Measurements from ENCODE around the gene JHY.

The JHY gene

DNA sequence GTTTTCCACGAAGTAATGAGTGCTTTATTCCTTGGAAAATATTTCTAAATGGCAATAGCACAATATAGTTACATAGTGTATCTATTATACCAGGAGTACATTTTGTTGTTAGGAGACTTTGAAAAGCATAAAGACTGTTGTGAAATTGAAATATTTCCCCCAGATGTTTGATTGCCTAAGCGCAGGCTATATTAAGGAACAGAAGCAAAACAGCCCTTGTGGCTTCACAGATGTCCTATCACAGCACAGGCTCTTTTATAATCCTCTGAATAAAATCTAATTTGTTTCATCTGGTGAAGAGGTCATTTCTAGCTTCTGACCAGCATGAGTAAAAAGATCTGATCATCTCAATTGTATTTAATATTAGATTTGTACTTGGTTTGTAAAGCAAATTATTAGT is 50.9 kb downstream of the JHY start:
- in situ Hi-C loops (cut with HindIII; ENCODE audit: low sequenced_read_pairs), result no loop called here

DNA sequence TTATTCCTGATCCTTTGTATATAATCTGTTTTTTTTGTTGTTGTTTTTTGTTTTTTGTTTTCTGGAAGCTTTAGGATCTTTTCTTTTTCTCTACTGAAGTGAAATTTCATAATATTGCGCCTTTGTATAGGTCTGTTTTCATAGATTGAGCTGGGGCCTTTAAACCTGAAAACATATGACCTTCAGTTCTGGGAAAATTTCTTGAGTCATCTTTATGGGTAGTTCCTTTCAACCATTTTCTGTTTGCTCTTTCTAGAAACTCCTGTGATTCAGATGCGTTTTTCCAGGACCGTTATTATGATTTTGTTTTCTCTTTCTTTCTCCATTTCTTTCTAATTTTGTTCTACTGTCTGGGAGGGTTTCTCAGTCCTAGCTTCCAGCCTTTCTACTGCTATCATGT is 55.4 kb downstream of the JHY start:
- in situ Hi-C loops (cut with HindIII; ENCODE audit: low sequenced_read_pairs), result no loop called here

DNA sequence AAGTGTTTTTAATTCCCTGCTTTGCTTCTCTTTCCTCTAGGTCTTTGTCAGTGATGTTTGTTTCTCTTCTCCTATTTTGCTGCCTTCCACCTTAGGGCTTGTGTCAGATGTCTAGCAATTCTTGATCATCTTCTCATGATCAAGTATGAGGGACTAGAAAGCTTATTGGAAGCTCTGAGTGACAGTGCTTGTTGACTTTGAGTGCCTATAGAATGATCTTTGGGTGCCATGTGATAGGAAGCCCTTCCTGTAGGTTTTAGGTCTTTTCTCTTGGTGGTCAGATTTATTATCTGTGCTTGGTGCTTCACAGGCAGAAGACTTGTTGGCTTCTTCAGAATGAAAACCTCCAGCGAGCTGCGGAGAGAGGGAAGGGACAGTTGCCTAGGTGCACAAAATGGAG is 56.0 kb downstream of the JHY start:
- in situ Hi-C loops (cut with HindIII; ENCODE audit: low sequenced_read_pairs), result no loop called here

DNA sequence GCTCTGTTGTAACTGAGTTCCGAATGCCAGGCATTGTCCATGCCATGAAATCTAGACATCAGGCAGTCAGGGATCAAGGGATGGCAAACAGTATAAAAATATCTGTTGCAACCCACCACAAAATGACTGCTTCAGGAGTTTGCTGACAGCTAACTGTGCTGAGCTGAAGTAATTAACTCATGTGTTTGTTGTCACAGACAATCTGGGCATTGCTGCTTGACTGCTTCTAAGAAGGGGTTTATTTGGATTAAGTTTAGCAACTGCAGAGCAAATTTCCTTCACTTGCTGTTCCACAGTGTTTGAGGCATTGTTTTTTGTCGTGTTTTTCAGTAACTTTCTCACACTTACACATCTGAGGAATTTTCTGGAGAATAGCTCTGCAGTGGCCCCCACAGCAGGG is 68.7 kb downstream of the JHY start:
- in situ Hi-C loops (cut with HindIII; ENCODE audit: low sequenced_read_pairs), result no loop called here

DNA sequence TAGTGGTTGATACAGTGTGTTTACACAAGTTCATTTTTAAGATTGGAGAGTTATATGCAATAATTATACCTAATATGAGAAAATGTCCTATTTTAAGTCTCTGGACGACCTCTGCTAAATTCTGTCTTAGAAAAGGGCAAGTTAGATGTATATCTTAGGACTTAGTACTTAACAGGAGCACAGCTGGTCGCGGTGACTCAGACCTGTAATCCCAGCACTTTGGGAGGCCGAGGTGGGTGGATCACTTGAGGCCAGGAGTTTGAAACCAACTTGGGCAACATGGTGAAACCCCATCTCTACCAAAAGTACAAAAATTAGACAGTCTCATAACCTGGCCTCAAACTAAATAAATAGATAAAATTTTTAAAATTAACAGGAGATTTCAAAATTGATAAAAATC is 71.9 kb downstream of the JHY start:
- in situ Hi-C loops (cut with HindIII; ENCODE audit: low sequenced_read_pairs), result no loop called here

DNA sequence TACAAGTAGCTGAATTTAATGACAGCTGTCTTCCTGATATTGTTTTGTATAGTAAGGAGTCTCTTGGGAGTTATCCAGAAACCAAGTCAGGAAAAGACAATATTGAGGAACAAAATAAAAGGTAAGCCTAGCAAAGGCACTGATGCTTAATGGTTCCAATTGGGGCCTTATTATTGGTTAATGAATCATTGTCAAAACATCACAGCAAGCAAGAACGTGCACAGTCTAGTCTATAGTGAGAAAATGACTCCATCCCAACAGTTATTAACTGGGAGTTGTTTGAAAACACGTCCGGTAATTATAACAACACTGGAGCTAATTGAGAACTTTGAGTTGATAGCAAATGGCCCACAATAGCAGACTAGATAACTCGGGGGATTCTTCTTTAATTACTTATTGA is 81.4 kb downstream of the JHY start:
- in situ Hi-C loops (cut with HindIII; ENCODE audit: low sequenced_read_pairs), result no loop called here

DNA sequence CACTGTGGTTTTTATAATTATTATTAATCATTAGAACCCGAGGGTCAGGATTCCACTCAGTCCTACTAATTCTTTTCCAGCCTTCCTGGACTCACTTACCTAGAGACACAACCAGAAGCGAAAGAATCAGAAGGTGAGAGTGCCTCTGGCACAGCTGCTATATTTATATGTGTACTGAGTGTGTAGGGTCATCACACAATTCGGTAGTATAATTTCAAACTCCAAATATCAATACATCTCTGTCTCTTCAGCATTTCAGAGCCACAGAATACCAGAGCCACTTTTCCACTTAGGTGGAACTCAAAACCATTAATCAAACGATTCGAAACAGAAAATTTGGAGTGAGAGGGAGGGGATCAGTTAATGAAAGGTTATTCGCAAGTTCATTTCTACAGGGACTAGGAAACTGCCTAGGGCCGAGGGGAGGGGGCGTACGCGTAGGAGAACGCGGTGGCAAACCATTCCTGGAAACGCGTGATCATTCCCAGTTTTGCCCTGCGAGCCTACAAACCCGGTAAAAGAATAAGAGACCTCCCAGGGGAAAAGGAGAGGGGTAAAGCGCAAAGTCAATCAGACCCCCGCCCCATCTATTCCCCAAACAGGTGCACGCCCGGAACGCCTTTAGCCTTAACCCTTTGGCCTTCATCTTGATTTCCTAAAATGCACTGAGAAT is 93.6 kb downstream of the JHY start:
- in situ Hi-C loops (cut with HindIII; ENCODE audit: low sequenced_read_pairs), result no loop called here

DNA sequence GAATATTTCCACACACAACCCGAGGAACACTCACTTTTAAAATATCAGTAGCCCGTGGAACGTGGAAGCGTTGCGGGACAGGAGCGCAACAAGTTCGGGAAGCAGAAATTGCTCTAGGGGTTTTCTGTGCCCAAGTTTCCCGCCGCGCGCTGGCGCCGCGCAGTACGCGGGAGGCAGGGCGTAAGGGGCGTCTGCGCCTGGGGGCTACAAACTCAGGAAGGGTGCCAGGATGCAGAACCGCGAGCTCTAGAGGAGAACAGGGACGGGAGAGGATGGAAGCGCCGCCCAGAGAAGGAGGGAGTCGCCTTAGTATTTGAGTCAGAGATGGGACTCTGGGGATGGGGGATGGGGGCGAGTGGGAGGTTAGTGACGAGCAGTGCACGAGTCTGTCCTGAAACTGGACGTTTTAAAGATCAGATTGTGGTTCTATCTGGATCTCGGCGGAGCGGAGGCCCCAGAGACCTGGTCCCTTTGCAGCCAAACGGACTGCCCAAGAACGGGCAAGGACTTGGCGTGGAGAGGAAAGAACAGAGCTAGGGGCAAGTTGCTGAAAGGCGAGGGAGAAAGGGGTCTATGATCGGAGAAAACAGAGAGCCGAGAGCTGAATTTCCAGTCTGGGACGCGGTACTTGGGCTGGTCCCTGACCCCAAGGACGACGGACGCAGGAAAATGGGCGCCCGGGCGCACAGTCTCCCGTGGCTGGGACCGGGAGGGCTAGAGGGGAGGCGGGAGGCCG is 94.3 kb downstream of the JHY start:
- in situ Hi-C loops (cut with HindIII; ENCODE audit: low sequenced_read_pairs), result no loop called here

DNA sequence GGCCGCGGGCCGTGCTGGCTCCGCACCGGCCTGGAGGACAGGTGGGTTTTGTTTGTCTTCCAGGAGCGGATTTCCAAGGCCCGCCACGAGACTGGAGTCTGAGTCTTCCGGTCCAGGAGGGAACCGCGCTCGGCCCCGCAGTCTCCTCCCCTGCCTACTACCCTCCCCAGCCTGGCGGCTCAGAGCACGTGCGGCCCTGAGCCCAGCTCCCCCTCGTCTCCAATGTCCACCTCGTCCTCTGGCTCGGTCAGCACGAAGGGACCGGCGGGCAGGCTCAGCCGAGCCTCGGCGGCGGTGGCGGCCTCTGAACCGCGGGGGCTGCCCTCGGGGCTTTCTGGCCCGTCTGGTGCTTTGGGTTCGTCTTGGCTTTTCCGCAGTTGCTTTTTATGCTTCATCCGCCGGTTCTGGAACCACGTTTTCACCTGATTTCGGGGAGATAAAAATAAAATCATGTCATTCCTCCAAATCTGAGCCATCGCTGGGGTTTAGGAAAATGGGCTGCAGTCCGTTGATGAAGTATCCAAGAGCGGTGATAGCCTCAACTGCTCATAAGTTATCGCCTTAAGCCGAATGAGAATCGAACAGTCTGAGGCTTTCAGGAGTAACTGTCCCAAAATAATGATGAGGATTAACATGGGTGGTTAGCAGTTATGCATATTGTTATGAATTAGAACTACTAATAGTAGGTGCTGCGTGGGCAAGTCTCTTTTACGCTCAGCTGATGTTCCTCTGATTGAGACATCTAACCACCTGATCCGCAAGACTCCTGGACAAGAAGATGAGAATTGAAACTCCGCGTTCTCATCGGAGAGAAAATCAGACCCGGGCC is 95.1 kb downstream of the JHY start:
- in situ Hi-C loops (cut with HindIII; ENCODE audit: low sequenced_read_pairs), result no loop called here

DNA sequence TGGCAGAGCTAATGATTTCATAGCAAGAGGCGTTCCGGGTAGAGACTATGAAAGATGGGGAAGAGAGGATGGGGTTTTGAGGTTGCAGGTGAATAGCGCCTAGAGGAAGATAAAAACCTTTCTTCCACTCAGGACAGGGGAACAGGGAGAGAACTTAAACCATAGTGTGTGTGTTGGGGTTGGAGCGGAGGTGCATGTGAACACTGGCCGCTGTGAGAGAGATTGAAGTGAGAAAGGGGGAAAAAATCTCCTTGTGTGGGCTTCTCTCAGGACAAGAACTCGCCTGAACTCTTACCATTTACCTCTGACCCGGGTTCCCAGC is 95.7 kb downstream of the JHY start:
- in situ Hi-C loops (cut with HindIII; ENCODE audit: low sequenced_read_pairs), result no loop called here

DNA sequence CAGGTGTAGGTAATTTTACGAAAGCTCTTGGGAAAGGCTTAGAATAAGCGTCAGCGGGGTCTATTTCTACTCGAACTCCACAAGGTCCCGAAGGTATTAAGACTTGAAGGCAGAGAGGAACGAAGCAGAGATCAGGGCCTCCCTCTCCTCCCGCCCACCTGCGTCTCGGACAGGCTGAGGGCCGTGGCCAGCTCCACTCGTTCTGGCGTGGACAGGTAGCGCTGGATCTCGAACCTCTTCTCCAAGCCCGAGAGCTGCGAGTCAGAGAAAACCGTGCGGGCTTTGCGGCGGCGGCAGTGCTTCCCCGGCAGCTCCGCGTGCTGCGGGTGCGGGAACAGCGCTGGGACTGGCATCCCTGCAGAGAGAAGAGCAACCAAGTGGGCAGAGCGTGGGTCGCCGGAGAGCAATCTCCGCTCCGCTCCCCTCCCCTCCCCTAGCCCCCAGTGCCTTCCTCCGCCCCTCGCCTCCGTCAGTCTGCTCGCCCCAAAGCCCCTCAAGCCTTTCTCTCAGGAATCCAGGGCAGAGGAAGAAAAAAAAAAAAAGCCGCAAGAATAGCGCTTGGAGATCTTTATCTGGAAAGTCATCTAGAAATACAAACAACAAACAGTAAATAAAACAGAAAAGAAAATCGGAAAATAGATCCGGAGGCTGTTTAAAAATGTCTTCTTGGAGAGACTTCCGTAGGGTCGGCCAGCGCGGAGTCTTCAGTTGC is 96.7 kb downstream of the JHY start:
- in situ Hi-C loops (cut with HindIII; ENCODE audit: low sequenced_read_pairs), result no loop called here

DNA sequence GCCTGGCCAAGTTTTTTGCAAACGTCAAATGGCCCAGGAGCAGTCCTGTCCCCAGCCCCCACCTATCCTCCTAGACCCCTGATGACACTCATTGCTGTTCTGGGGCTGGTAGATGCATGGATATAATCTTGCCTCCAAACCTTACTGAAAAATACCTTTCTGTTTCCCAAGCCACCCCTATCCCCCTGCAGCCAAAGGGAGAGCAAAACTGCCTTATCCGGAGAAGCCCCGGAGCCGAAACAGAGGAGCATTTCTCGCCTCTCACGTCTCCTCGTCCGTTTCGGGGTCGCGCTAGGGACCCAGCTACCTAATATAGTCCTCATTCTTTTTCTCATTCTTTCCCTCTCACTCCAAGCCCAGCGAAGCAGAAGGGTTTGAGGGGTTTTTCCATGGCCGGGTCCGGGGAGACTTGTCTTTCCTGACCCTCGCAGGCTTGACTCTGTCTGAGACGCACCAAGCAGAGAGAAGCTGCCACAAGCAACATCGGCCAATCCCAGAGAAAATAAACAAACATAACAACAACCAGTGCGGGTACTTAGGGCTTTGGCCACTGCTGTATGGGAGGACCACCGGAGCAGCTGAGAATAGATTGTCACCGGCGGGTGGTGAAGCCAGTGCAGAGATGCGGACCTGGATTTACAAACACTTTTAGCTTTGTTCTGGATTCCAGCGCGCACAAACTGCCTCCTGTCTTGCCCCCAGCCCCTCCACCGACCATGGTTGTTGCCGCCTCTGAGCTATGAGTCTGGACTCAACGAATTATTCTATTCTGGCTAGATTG is 97.4 kb downstream of the JHY start:
- in situ Hi-C loops (cut with HindIII; ENCODE audit: low sequenced_read_pairs), result no loop called here

DNA sequence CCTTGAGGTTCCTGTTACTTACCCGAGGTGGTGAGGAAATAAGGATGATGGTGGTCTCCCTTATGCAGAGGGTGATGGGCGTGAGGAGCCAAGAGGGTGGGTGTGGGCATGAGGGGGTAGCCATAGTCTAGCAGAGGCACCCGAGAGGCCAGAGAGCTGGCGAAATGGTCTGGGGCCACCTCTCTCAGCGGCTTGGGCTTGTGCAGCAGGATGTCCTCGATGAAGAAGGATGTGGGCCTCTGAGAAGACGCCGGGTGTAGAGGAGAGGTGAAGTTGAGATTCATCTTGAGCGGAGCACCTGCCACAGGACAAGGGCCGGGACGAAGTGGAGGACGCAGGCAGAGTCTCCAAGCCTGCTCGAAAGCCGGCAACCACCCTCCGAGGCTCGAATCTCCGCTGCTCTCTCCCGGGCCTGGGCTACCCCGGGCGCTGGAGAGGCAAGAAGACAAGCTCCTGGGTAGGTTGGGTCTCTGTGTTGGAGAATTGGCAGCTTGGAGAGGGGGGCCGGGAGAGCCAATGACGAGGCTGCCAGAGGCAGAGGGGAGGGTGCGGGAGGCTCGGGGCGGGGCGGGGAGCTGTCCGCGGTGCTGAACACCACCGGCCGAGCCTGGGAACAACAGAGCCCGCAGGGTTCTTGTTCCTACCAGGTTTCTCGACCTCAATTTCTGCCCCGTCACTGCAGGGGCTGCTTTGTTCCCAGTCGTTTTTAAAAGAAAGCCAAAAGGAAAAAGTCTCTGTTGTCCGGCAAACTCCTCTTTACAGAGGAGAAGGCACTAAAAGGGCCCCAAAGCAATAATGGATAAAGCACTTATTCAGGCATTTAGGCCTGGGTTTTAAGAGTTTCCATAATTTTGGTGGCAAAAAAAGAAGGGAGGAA is 99.1 kb downstream of the JHY start, which contains the start of gene BSX:
BSX (minus strand) TSS at position 447 of the 877 bp plus-strand sequence; CDS start at position 284, 163 bp downstream.
- in situ Hi-C loops (cut with HindIII; ENCODE audit: low sequenced_read_pairs), result no loop called here

DNA sequence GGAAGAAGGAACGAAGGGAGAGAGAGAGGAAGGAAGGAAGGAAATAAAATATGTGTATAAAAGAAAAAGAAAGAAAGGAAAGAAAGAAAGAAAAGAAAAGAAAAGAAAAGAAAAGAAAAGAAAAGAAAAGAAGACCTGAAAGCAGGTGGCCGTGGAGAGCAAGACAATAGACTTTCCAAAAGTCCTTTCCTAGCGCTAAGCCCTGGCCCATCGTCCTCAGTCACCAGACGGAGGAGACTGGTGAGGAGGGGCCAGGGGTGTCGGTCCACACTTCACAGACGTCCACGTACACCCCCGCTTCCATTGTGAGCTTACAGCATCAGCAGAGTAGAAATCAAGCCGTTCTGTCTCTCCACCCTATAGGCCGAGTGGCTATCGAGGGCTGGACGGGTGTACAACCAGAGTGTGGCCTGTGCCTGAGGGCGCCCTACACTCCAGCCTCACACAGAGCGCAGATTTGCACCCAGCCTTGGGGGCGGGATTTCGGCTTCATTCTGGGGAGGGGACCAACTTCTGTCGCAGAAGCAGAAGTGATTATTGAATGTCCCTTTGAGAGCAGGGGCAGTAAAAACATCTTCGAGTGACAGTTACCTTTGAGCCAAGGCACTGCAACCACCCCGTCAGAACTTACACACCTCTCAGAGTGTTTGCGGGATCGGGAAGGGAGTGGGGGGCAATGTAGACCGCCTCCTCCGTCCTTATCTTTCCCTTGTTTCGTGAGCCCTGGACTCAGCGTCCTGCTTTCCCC is 101.1 kb downstream of the JHY start:
- in situ Hi-C loops (cut with HindIII; ENCODE audit: low sequenced_read_pairs), result no loop called here

DNA sequence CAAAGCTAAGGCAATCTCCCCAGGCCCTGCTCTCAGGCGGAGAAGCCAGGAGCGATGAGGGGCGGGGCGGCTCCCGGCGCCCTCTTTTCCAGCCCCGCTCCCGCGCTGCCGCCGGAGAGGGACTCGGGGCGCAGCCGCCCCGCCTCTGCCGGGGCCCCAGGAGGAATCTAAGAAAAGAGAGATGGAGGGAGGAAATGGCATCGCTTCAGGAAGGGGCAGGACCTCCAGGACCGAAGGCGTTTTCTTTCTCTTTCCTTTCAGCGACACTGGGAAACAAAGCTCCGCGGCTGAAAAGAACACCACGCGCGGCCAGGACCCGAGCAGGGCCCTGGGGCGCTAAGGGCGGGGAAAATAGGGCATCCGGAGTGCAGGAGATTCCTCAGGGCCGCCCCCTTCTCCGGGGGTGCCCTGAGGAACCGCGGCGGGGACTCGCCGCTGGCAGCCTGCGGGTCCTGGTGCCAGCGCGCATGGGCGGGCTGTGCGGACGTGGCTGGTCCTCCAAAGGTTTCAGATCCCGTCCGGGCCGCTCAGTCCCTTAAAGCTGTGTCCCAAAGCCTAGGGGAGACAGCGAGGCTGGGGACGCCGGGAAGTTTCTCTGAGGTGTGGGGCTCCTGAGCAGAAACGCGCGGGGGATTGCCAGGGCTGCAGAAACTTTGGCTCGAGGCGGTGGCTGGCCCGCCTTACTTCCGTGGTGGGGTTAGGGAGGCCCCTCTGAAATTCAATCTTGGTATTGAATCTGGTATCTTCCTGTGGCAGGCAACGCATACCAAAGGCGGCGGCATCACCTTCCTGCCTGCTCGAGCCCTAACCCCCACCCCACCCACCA is 101.8 kb downstream of the JHY start:
- in situ Hi-C loops (cut with HindIII; ENCODE audit: low sequenced_read_pairs), result no loop called here

DNA sequence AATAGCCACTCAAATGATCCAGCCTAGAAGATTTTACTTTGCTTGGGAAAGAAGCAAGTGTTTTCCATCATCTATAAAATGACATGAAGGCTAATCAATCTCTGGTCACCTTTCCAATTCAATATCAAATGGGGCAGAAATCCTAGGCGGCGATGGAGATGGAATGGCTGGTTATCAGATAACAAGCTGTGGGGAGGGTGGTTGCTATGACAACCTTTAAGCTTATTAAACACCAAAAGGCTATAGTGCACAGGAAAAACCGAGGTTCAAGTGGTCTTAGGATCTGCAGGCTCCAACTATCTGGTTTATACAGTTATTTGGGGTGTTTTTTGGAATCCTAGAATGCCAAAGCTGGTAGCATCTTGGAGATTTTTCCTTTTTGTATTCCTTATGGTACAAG is 113.0 kb downstream of the JHY start:
- in situ Hi-C loops (cut with HindIII; ENCODE audit: low sequenced_read_pairs), result no loop called here

DNA sequence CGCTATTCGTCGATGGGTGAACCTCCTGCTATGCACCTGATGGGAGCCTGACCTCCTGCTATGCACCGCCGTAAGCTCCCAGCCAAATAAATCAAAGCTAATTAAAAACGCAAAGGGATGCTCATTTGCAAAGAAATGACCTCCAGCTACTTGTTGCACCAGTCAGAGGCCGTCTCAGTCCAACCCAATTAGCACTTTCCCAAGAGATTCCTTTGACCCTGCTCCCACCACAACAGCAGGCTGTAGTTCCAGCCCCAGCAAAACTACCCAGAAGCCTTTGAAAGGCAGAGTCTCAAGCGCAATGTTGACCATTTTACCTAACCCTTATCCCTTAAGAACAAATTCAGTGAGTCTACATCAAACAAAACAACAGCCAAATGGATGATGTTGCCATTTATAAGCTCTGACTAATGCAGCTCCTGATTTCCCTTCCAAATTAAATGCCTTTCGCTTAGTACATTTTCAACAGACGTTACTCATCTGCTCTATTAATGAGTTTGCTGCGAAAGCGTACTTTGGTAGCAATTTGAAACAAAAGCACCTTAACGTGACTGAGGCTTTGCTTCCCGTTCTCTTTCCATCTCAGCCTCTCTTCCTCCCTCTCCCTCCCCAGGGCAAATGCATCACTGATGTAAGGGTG is 116.3 kb downstream of the JHY start:
- in situ Hi-C loops (cut with HindIII; ENCODE audit: low sequenced_read_pairs), result no loop called here

DNA sequence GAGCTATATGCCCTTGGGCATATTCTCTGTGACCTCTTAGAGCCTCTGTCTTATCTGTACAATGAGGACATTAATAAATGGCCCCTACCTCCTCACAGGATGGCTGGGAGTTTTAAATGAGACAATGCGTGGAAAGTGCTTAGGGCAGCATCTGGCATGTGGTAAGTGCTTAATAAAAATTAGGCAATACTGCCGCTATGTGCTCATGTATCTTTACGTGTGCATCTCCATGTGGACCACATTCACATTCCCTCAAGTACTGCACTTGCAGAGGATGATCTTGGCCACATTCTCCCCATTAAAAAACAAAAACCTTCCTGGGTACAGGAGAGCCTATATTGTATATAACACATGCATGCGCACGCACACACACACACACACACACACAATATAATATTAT is 118.2 kb downstream of the JHY start:
- in situ Hi-C loops (cut with HindIII; ENCODE audit: low sequenced_read_pairs), result no loop called here
